Measurements from ENCODE around the gene MFN2. TPM values are rescaled to one million over a fixed set of nuclear protein-coding genes. Genes with fewer than 3 reads are reported as not detected.

MFN2 gene
- total RNA-seq, 1 donor from 2014 or later: 46.5 TPM

DNA sequence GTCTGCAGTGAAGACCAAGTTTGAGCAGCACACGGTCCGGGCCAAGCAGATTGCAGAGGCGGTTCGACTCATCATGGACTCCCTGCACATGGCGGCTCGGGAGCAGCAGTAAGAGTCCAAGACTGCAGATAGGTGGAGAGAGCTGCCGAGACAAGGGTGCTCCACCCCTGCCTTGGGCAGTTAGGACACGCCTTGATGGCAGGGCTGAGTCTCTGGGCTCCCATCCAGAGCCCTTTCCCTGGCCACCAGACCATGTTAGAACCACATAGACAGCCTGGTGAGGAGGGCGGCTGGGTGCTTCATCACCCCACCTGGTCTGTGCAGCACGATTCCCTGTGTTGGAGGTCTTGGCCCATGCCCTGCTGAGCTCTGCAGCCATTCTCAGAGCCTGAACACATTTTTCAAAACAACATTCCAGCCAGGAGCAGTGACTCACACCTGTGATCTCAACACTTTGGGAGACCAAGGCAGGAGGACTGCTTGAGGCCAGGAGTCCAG is 21.8 kb downstream of the MFN2 start:
- no peak overlapping the region for H3K4me3 Mint-ChIP-seq
- intact Hi-C loops (cut with micrococcal nuclease): loop anchor here (1.0 to 5.0 kb wide), 3 partner anchors 29 to 77 kb away; no protein-coding TSS in a partner anchor
- CTCF ChIA-PET: interaction anchor here (2.4 kb wide), 1 partner anchor 78 kb away, joined by 10 read pairs; no protein-coding TSS in a partner anchor
- POLR2A ChIA-PET: interaction anchor here (2.0 kb wide), 1 partner anchor 93 kb away, joined by 4 read pairs; no protein-coding TSS in a partner anchor
- no peak for ATAC-seq (ENCODE audit: low read depth)
- peaks cover 88% of the 10 kb centered on the region for H3K36me3 Mint-ChIP-seq (ENCODE audit: low read depth)
- DNase-seq: no peak
- H3K27me3 Mint-ChIP-seq: no peaks in the 10 kb centered on the region
- no peak overlapping the region for H3K27ac Mint-ChIP-seq
- peaks cover 11% of the 10 kb centered on the region for H3K4me1 Mint-ChIP-seq
- TF ChIP-seq, protein P1, sequence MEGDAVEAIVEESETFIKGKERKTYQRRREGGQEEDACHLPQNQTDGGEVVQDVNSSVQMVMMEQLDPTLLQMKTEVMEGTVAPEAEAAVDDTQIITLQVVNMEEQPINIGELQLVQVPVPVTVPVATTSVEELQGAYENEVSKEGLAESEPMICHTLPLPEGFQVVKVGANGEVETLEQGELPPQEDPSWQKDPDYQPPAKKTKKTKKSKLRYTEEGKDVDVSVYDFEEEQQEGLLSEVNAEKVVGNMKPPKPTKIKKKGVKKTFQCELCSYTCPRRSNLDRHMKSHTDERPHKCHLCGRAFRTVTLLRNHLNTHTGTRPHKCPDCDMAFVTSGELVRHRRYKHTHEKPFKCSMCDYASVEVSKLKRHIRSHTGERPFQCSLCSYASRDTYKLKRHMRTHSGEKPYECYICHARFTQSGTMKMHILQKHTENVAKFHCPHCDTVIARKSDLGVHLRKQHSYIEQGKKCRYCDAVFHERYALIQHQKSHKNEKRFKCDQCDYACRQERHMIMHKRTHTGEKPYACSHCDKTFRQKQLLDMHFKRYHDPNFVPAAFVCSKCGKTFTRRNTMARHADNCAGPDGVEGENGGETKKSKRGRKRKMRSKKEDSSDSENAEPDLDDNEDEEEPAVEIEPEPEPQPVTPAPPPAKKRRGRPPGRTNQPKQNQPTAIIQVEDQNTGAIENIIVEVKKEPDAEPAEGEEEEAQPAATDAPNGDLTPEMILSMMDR (IDR thresholded peaks at IDR 0.05): no peak
- H3K9me3 Mint-ChIP-seq: no peaks in the 10 kb centered on the region

DNA sequence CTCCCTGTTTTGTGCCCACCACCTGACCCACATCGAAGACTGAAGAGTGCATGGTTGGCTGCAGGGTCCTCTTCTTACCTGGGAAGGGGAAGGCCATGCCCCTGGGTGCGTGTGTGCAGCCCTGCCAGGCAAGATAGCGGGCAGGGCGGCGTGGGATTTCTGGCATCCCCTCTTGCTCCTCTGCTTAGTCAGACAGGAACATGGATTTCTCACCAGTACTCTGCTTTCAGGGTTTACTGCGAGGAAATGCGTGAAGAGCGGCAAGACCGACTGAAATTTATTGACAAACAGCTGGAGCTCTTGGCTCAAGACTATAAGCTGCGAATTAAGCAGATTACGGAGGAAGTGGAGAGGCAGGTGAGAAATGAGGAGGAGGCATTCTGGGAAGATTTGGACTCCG is 23.5 kb downstream of the MFN2 start:
- no peaks in the 10 kb centered on the region for H3K27me3 Mint-ChIP-seq
- POLR2A ChIA-PET: no interaction called here
- no peaks in the 10 kb centered on the region for H3K9me3 Mint-ChIP-seq
- H3K4me3 Mint-ChIP-seq: no peak overlapping the region
- ATAC-seq (ENCODE audit: low read depth): no peak
- TF ChIP-seq, protein P1 (IDR thresholded peaks at IDR 0.05): no peak
- CTCF ChIA-PET: interaction anchor here (2.8 kb wide), 1 partner anchor 75 kb away, joined by 8 read pairs; no protein-coding TSS in a partner anchor
- no peak overlapping the region for H3K27ac Mint-ChIP-seq
- intact Hi-C loops (cut with micrococcal nuclease): loop anchor here (5.0 kb wide), 1 partner anchor 44 kb away; no protein-coding TSS in a partner anchor
- peaks cover 11% of the 10 kb centered on the region for H3K4me1 Mint-ChIP-seq
- peaks cover 87% of the 10 kb centered on the region for H3K36me3 Mint-ChIP-seq (ENCODE audit: low read depth)
- DNase-seq: no peak

- Mint-ChIP-seq H3K27ac (no peak overlapping the region), H3K4me3 (no peak overlapping the region)
- CTCF ChIA-PET: interaction anchor here (0.8 to 2.8 kb wide), 3 partner anchors 25 to 74 kb away, joined by 3 to 8 read pairs (median 3); no protein-coding TSS in a partner anchor
Observed at GRCh38 chr1:12005488-12006166, 25.4 kb downstream of the MFN2 start.

DNA sequence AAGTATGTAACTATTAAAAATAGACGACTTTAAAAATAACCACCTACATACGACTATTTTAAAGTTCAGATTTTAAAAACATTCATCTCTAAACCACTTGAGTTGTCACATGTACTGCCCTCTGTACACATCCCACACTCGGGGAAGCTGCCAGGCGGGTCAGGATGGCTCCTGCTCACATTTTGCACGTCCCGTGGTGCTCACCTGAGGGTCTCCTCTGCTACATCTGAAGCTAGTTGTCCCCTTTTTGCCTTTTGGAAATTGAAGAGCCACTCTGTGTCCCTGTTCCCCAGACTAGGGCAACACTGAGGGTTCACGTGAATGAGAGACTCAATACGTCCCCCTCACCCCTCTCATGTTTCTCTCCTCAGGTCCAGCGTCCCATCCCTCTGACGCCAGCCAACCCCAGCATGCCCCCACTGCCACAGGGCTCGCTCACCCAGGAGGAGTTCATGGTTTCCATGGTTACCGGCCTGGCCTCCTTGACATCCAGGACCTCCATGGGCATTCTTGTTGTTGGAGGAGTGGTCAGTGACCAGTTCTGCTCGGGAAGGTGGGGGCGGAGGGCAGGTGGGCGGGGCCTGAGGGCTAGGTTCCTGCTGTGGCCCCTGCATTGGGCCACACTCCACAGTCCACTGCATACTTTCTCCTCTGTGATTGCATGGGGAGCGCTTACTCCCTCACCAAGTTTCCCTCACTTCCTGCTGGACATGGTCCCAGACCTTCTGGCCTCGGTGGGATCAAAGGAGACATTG is 26.1 kb downstream of the MFN2 start:
- POLR2A ChIA-PET: interaction anchor here (1.0 to 1.4 kb wide), 3 partner anchors 13 to 98 kb away, joined by 3 read pairs; partner anchors contain the start of gene MIIP
- intact Hi-C loops (cut with micrococcal nuclease): no loop called here
- no peaks in the 10 kb centered on the region for H3K9me3 Mint-ChIP-seq

More at GRCh38 chr1:12005488-12006166, 25.4 kb downstream of the MFN2 start:
- Mint-ChIP-seq H3K4me1 (peaks cover 11% of the 10 kb centered on the region), H3K36me3 (ENCODE audit: low read depth) (peaks cover 87% of the 10 kb centered on the region), H3K9me3 (no peaks in the 10 kb centered on the region), H3K27me3 (no peaks in the 10 kb centered on the region)
- TF ChIP-seq, protein P1 (IDR thresholded peaks at IDR 0.05): no peak
- ATAC-seq (ENCODE audit: low read depth): no peak
- intact Hi-C loops (cut with micrococcal nuclease): no loop called here
- DNase-seq: no peak
- POLR2A ChIA-PET: interaction anchor here (1.0 to 1.4 kb wide), 3 partner anchors 14 to 97 kb away, joined by 3 to 4 read pairs (median 3); partner anchors contain the start of gene MIIP

More for the DNA sequence above, 26.1 kb downstream of the MFN2 start:
- Mint-ChIP-seq H3K4me1 (peaks cover 11% of the 10 kb centered on the region), H3K4me3 (no peak overlapping the region), H3K27ac (no peak overlapping the region), H3K27me3 (no peaks in the 10 kb centered on the region), H3K36me3 (ENCODE audit: low read depth) (peaks cover 90% of the 10 kb centered on the region)
- ATAC-seq (ENCODE audit: low read depth): no peak
- TF ChIP-seq, protein P1 (IDR thresholded peaks at IDR 0.05): no peak
- CTCF ChIA-PET: interaction anchor here (1.3 kb wide), 1 partner anchor 25 kb away, joined by 3 read pairs; no protein-coding TSS in a partner anchor
- DNase-seq: no peak

All from activated B cell treated with CpG ODN at 0.5 μM for 24 hours (primary cell).